GM23338 (cell line): ENCODE measurements around the gene NLRC5. TPM values are rescaled to one million over a fixed set of nuclear protein-coding genes. Genes with fewer than 3 reads are reported as not detected.

Source experiments
- EZH2 ChIP-seq: fragments of 200-600 bp; sonication (generic); IDR thresholded peaks from one replicate; pipeline ENCODE4 v1.8.0; 2017; ENCODE audit warnings: antibody characterized with exemption, mild to moderate bottlenecking, low read depth; ENCODE audit not compliant: unreplicated experiment
- JUNB ChIP-seq: IDR thresholded peaks from one replicate; pipeline ENCODE4 v1.6.1; 2016; ENCODE audit warnings: antibody characterized with exemption; ENCODE audit not compliant: unreplicated experiment
- REST ChIP-seq: IDR thresholded peaks from one replicate; pipeline ENCODE4 v1.6.1; 2018; ENCODE audit warnings: antibody characterized with exemption; ENCODE audit not compliant: unreplicated experiment
- ZNF114 ChIP-seq: fragments of 250-450 bp; sonication (Bioruptor Pico); IDR thresholded peaks from 2 replicates; pipeline ENCODE4 v1.5.0; 2020; ENCODE audit warnings: mild to moderate bottlenecking, moderate library complexity
- polyA plus RNA-seq: library from polyadenylated mRNA; unstranded; fragments of >200 nt; fragmentation: Nextera tagmentation; extraction: Ambion mirVana; gene quantifications from 2 replicates; pipeline ENCODE4 v1.2.1, GENCODE V29; 2016
- total RNA-seq: library from RNA; depleted of rRNA; stranded (reverse); fragments of >200 nt; shearing (Covaris generic); gene quantifications from 2 replicates; pipeline ENCODE4 v1.2.3, GENCODE V29; 2014
- TF ChIP-seq, protein P1 (sequence below): fragments of 250-450 bp; sonication (Bioruptor Pico); IDR thresholded peaks from 2 replicates; pipeline ENCODE4 v1.5.0; 2020; ENCODE audit warnings: mild to moderate bottlenecking, moderate library complexity

NLRC5 gene
- total and polyA plus RNA-seq, 2 experiments from 2014 or later = 2.3 to 3.9 TPM

GRCh38 chr16:56984639-56985038 is 4.7 kb upstream of the NLRC5 start (continued):
- TF ChIP-seq, protein P1, sequence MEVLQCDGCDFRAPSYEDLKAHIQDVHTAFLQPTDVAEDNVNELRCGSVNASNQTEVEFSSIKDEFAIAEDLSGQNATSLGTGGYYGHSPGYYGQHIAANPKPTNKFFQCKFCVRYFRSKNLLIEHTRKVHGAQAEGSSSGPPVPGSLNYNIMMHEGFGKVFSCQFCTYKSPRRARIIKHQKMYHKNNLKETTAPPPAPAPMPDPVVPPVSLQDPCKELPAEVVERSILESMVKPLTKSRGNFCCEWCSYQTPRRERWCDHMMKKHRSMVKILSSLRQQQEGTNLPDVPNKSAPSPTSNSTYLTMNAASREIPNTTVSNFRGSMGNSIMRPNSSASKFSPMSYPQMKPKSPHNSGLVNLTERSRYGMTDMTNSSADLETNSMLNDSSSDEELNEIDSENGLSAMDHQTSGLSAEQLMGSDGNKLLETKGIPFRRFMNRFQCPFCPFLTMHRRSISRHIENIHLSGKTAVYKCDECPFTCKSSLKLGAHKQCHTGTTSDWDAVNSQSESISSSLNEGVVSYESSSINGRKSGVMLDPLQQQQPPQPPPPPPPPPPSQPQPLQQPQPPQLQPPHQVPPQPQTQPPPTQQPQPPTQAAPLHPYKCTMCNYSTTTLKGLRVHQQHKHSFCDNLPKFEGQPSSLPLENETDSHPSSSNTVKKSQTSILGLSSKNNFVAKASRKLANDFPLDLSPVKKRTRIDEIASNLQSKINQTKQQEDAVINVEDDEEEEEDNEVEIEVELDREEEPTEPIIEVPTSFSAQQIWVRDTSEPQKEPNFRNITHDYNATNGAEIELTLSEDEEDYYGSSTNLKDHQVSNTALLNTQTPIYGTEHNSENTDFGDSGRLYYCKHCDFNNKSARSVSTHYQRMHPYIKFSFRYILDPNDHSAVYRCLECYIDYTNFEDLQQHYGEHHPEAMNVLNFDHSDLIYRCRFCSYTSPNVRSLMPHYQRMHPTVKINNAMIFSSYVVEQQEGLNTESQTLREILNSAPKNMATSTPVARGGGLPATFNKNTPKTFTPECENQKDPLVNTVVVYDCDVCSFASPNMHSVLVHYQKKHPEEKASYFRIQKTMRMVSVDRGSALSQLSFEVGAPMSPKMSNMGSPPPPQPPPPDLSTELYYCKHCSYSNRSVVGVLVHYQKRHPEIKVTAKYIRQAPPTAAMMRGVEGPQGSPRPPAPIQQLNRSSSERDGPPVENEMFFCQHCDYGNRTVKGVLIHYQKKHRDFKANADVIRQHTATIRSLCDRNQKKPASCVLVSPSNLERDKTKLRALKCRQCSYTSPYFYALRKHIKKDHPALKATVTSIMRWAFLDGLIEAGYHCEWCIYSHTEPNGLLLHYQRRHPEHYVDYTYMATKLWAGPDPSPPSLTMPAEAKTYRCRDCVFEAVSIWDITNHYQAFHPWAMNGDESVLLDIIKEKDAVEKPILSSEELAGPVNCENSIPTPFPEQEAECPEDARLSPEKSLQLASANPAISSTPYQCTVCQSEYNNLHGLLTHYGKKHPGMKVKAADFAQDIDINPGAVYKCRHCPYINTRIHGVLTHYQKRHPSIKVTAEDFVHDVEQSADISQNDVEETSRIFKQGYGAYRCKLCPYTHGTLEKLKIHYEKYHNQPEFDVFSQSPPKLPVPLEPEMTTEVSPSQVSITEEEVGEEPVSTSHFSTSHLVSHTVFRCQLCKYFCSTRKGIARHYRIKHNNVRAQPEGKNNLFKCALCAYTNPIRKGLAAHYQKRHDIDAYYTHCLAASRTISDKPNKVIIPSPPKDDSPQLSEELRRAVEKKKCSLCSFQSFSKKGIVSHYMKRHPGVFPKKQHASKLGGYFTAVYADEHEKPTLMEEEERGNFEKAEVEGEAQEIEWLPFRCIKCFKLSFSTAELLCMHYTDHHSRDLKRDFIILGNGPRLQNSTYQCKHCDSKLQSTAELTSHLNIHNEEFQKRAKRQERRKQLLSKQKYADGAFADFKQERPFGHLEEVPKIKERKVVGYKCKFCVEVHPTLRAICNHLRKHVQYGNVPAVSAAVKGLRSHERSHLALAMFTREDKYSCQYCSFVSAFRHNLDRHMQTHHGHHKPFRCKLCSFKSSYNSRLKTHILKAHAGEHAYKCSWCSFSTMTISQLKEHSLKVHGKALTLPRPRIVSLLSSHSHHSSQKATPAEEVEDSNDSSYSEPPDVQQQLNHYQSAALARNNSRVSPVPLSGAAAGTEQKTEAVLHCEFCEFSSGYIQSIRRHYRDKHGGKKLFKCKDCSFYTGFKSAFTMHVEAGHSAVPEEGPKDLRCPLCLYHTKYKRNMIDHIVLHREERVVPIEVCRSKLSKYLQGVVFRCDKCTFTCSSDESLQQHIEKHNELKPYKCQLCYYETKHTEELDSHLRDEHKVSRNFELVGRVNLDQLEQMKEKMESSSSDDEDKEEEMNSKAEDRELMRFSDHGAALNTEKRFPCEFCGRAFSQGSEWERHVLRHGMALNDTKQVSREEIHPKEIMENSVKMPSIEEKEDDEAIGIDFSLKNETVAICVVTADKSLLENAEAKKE (CRISPR knock-in tag) = no peak
- TF ChIP-seq JUNB = no peak
- TF ChIP-seq EZH2 = no peak
- TF ChIP-seq REST = no peak
- no peak for TF ChIP-seq ZNF114 (CRISPR knock-in tag)
